ENCODE measurements around the gene TEKT1. TPM values are rescaled to one million over a fixed set of nuclear protein-coding genes. Genes with fewer than 3 reads are reported as not detected.

The TEKT1 gene
- total RNA-seq, 3 donors from 2014 or later (not counting 1 experiment from before 2014, with no cell fraction given): not detected

DNA sequence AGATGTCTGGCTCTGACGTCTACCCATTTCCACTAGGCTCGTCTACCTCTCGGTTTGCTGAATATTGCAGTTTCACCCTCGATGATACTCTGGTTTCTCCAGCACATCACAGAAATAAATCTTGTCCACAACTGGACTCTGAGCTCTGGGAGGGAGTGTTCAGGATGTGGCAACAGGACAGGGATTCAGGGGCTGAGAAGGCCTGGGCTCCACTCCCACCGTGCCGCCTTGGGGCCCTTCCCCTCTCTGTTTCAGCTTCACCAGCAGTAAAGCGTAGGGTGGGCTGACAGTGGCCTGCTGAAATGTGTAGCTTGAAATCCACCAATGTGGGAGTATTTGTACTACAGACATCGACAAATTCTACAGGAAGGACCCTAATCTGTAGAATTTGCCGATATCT, 20.0 kb downstream of the TEKT1 start:
- H3K4me1 Mint-ChIP-seq: no peaks in the 10 kb centered on the region
- ATAC-seq: no peak
- H3K27ac ChIP-seq (ENCODE audit: low read length): no peak overlapping the region
- H3K27me3 Mint-ChIP-seq (ENCODE audit: low read depth in 2 of 2): peaks cover 22 to 31% of the 10 kb centered on the region in 2 donors
- TF ChIP-seq, protein P1, sequence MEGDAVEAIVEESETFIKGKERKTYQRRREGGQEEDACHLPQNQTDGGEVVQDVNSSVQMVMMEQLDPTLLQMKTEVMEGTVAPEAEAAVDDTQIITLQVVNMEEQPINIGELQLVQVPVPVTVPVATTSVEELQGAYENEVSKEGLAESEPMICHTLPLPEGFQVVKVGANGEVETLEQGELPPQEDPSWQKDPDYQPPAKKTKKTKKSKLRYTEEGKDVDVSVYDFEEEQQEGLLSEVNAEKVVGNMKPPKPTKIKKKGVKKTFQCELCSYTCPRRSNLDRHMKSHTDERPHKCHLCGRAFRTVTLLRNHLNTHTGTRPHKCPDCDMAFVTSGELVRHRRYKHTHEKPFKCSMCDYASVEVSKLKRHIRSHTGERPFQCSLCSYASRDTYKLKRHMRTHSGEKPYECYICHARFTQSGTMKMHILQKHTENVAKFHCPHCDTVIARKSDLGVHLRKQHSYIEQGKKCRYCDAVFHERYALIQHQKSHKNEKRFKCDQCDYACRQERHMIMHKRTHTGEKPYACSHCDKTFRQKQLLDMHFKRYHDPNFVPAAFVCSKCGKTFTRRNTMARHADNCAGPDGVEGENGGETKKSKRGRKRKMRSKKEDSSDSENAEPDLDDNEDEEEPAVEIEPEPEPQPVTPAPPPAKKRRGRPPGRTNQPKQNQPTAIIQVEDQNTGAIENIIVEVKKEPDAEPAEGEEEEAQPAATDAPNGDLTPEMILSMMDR (IDR thresholded peaks at IDR 0.05): no peak
- H3K9me3 ChIP-seq (ENCODE audit: control insufficient read depth, insufficient read depth, low read length): no peaks in the 10 kb centered on the region
- no peak overlapping the region for H3K27ac Mint-ChIP-seq
- intact Hi-C loops (cut with micrococcal nuclease): no loop called here
- H3K36me3 Mint-ChIP-seq: no peaks in the 10 kb centered on the region
- no peak overlapping the region for H3K4me3 Mint-ChIP-seq
- H3K4me1 ChIP-seq (ENCODE audit: control insufficient read depth, insufficient read depth, low read length): no peaks in the 10 kb centered on the region
- no peaks in the 10 kb centered on the region for H3K27me3 ChIP-seq (ENCODE audit: control insufficient read depth, insufficient read depth, low read length)
- 94% methylated on average over 9 of the region's 9 CpGs for WGBS (ENCODE audit: insufficient coverage)
- no peaks in the 10 kb centered on the region for H3K36me3 ChIP-seq (ENCODE audit: control insufficient read depth, insufficient read depth, low read length)
- DNase-seq: no peak
- H3K9me3 Mint-ChIP-seq: peaks cover 0 to 2% of the 10 kb centered on the region in 2 donors
- no peak overlapping the region for H3K4me3 ChIP-seq (ENCODE audit: low read length)

DNA sequence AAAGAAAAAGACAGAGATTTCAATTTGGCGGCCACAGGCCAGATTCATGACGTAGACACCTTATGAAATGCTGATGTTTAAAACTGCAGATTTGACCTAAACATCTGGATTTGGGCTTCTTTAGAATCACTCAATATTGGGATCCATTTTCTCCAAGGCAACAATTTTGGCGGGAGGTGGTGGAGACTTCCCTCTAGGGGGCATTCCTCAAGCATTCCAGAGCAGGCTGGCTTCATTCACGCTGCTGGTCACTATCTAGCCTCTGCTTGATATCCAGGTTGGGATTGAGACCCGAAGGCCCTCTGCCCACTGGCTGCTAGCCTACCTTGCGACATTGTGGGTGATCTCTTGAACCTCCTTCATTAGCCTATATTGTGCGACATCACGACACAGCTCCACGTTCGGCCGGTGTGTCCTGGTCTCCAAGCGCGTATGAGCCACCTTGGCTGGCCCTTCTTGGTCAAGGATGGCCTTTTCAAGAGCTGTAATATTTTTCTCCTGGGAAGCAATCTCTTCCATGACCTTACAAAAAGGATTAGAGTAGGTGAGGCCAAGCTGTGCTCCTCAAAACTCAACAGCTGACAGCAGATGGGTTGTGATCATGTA, 31.0 kb downstream of the TEKT1 start:
- Histone ChIP-seq H3K4me1 (ENCODE audit: control insufficient read depth, insufficient read depth, low read length) (no peaks in the 10 kb centered on the region), H3K27me3 (ENCODE audit: control insufficient read depth, insufficient read depth, low read length) (no peaks in the 10 kb centered on the region), H3K4me3 (ENCODE audit: low read length) (no peak overlapping the region), H3K27ac (ENCODE audit: low read length) (no peak overlapping the region), H3K36me3 (ENCODE audit: control insufficient read depth, insufficient read depth, low read length) (no peaks in the 10 kb centered on the region), H3K9me3 (ENCODE audit: control insufficient read depth, insufficient read depth, low read length) (no peaks in the 10 kb centered on the region)
- TF ChIP-seq, protein P1 (IDR thresholded peaks at IDR 0.05): peak; percentile 33
- no peak overlapping the region for H3K4me3 Mint-ChIP-seq
- WGBS (ENCODE audit: insufficient coverage): 91% methylated on average over 13 of the region's 13 CpGs
- H3K9me3 Mint-ChIP-seq: no peaks in the 10 kb centered on the region
- ATAC-seq: no peak
- H3K27ac Mint-ChIP-seq: no peak overlapping the region
- H3K27me3 Mint-ChIP-seq (ENCODE audit: low read depth in 2 of 2): peaks cover 16 to 39% of the 10 kb centered on the region in 2 donors
- intact Hi-C loops (cut with micrococcal nuclease): no loop called here
- no peaks in the 10 kb centered on the region for H3K4me1 Mint-ChIP-seq
- H3K36me3 Mint-ChIP-seq: no peaks in the 10 kb centered on the region
- no peak for DNase-seq

DNA sequence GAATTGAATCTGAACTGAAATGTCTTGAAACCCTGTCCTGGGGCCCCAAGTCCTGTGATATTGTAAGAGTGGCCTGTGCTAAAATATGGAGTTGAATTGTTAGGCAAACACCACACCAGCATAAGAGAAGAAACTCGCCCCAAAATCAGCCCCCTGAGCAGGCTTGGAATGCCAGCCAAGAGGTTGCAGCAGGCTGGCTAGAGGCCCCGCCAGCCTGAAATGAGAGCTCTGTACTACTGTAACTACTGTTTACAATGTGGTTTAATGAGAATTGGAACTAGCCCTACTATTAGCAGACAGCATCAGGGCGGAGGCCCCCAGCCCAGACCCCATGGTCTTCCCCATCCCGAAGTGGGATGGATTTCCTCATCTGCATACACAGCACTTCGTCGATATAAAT, 31.8 kb downstream of the TEKT1 start:
- H3K27ac ChIP-seq (ENCODE audit: low read length): no peak overlapping the region
- Mint-ChIP-seq H3K27ac (no peak overlapping the region), H3K36me3 (no peaks in the 10 kb centered on the region), H3K4me1 (no peaks in the 10 kb centered on the region), H3K9me3 (no peaks in the 10 kb centered on the region), H3K27me3 (ENCODE audit: low read depth in 2 of 2) (peaks cover 10 to 31% of the 10 kb centered on the region in 2 donors), H3K4me3 (no peak overlapping the region)
- no peaks in the 10 kb centered on the region for H3K36me3 ChIP-seq (ENCODE audit: control insufficient read depth, insufficient read depth, low read length)
- ATAC-seq (no peak), DNase-seq (no peak)
- H3K9me3 ChIP-seq (ENCODE audit: control insufficient read depth, insufficient read depth, low read length): no peaks in the 10 kb centered on the region
- H3K4me1 ChIP-seq (ENCODE audit: control insufficient read depth, insufficient read depth, low read length): no peaks in the 10 kb centered on the region
- WGBS (ENCODE audit: insufficient coverage): 93% methylated on average over 5 of the region's 6 CpGs
- no peak overlapping the region for H3K4me3 ChIP-seq (ENCODE audit: low read length)
- H3K27me3 ChIP-seq (ENCODE audit: control insufficient read depth, insufficient read depth, low read length): no peaks in the 10 kb centered on the region
- intact Hi-C loops (cut with micrococcal nuclease): no loop called here
- TF ChIP-seq, protein P1 (IDR thresholded peaks at IDR 0.05): no peak

Data from natural killer cell (primary cell).